GM21515 (cell line): ENCODE results near the gene MARK2.

Experiments
- ATAC-seq: cut with Tn5 transposase; IDR thresholded peaks from one replicate; pipeline ENCODE4 v1.9.1; 2021; ENCODE audit not compliant: unreplicated experiment

The MARK2 gene

DNA sequence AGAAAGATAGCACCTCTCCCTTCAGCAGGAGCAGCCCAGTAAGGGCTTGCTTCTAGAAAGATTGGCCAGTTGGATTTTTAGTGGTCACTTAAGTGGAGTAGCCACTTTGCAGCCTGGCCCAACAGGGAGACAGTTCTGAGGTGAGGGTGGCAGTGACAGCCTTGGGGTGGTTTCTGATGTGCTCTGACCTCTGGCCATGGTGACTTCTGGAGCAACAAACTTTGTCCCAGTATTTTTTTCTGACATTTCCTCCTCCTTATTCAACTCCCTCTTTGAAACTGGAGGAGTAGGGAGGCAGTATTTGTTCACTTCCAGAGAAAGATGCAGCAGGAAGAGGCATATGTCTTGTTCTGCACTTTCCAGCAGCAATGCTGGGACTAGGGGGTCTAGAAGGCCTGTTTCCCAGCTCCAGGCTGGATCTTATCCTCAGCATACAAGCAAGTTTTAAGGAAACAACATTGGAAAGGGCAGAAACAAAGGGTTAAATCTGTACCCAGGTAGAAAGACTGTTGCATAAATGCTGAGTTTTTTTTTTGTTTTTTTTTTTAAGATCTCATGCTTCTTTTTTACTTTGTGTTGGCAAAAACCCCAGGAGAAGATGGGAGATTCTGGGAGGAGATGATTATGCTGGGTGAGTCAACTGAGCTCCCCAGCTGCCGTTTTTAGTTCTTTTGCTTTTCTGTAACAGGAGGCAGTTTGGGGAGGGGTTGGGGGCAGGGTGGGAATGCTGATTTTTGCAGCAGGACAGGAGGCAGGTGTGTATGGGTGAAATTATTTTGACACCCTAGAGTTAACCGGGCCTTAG lies 40.9 kb downstream of the MARK2 start:
- ATAC-seq = no peak

DNA sequence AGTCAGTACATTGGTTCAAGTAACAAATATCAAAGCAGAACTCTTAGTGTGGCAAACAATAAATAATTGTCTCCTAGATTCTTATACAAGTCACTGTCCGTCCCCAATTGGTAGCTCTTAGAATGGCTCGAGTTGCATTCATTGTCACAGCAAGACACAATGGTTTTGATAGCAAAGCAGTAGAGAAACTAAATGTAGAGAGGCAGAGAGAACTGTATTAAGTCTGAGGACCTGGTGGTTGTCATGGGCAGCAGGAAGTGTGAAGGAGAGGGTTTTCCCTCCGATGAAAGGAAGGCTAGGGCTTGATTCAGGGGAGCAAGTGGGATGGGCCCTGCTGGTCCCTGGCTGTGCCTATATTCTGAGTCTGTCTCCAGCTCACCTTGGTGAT lies 41.5 kb downstream of the MARK2 start:
- no peak for ATAC-seq

DNA sequence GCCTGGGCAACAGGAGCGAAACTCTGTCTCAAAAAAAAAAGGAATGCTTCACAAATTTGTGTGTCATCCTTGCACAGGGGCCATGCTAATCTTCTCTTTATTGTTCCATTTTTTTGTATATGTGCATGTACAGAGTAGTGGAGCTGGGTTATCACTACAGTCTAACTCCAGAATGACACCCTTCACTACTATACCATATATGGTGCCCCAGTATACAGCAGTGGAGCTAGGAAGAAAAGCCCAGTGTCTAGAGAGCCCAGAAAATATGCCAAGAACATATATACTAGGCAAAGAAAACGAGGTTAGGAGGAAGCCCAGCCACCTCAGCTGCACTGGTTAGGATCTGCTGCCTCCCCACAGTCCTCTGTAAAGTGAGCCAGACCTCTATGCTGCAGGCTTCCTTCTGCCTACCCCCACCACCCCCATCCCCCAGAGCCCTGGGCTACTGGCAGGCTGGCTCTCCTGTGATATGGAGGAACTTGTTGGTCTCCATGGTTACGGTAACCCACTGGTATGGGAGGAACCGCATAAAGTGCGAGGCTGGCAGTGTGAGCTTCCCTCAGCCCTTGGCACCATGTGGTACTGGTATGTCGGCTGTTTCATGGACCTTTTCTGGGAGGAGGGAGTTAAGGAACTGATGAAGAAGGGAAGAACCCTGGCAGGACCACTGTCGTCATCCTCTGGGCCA lies 43.8 kb downstream of the MARK2 start:
- no peak for ATAC-seq

DNA sequence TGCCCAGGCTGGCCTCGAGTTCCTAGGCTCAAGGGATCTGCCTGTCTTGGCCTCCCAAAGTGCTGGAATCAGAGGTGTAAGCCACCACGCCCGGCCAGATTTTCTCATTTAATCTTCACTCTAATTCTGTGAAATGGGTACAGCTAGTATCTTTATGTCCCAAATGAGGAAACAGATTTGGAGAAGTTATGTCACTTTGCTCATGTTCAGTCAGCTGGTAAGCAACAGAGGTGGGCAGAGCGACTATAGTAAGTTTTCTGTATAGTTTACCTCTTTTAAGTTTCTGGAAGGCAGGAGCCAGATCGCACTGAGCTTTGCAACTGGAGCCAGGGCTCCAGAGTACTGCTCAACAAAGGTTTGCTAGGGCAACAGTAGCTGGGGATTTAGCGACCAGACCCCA lies 44.9 kb downstream of the MARK2 start:
- no peak for ATAC-seq

DNA sequence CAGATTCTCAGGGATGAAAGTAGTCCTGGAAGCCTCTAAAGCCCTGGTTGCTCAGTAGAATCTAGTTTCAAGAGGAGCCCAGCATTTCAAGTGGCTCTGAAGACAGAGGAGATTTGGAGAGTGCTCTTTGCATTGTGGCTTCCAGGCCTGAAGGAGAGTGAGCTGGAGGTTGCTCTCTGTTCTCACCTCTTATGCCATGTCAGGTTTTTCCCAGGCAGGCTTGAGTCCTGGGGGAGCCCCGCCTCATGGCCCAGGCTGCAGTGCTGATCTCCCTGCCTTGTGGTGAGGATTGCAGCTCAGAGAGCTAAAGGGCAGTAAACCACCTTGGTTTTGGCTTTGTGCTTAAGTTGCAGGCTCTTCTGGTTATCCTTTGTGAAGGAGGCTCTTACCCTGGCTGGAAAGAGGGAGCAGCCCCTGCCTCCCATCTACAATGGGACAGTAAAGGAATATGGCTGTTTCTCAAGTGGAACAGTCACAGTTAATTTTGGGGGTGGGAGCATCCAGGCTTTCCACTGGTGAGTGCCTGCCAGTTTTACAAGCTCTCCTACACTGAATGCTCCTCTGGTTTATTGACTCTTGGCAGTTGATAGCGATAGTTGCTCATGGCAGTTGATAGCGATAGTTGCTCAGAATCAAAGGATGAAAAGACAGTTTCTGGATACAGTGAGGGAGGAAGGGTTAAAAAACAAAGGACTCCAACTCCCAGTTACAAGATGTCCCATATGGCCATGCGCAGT lies 45.5 kb downstream of the MARK2 start:
- no peak for ATAC-seq

DNA sequence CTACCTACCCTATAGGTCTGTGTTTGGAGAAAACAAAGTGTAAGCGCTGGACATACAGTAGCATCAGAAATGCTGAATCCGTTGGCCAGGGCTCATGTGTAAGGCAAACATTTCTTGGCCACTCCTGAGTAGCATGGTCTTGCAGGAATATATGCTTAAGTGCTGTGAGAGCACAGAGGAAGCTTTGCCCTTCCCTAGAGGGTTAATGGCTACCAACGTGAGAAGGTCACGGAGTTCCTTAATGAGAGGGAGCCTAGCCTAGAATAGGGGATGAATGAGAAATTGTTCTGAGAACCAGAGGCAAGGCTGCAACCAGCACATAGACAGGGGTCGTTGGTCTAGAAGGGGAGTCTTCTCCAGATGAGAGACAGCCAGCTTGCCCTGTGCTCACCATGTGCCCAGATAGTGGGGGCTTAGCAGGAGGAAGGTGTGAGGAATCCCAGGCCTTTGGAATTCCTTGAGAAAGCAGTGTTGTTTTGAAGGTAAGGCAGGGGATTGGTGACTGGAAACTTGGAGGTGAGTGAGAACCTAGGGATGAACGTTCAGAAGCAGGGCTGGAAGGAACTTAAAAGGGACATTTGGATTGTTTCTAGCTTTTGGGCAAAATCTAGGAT lies 48.6 kb downstream of the MARK2 start:
- no peak for ATAC-seq

DNA sequence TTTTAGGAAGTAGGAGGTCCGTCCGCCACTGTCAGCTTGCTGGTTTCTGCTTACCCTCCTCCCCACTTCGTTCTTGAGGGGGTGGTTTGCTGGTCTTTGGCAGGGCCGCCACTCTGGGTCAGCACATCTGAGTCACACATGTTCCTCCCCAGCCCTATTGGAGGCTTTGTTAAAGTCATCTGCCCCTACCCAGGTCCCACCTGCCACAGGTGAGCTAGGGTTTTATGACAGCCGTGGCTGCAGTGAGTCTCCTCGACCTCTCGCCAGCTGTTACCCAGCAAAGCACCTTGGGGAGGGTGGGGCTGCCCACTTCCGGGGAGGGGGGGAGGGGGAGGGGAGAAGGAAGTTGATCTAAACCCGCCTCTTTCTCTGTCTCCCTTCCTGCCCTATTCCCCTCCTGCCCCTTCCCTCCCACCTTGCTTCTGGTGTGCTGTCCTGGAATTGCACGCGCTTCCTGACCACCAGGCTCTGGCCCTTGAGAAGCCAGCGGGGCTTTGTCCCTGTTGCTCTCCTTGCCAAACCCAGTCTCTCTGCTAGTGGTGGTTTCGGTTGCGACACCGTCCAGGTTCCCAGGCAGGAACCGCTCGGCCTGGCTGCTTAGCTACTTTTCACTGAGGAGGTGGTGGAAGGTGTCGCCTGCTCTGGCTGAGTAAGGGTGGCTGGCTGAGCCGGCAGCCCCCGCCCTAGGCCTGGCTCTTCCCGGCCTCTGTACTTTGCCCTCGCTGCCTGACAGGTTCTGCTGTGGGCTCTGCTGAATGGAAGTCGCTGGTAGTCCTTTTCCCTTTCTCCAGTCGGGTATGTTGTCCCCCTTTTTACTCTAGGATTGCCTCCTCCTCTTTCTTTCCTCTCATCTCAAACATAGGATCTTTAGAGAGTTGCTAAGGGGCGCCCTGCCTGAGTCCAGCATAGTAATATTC lies 49.5 kb downstream of the MARK2 start:
- ATAC-seq = peak; percentile 60

DNA sequence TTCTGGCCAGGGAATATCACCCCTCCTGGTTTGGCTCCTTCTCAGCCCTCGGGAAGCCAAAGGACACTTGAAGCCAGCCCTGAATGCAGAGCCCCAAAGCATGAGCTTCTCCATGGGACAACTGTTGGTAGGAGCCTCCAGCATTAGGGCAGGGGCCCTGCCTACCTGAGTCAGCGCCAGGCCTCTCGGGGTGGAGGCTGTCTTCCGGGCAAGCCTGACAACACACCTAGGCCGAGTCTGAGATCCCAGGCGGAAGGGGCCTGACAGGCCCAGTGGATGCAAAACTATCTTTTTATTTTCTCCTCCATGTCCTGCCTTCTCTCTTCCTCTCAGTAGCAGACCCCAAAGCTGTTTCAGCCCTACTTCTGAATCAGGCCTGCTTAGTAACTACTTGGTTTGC lies 50.4 kb downstream of the MARK2 start:
- no peak for ATAC-seq

DNA sequence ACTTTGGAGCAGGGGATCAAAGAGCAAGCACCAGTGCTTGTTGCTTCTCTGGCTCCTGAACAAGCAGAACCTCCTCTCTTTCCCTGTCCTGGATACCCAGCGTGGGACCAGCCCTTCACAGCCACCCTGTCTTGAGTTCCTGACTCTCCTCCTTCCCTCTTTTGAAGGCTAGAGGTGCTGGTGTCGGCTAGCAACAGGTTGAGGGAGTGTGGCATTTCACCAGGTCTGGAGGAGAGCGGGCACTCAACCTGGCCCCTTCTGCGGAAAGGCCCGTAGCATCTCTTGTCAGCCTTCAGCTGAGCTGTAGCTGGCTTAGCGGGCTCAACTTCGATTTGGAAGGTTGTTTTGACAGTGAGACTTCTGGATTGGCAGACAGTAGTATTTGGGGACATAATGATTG lies 51.5 kb downstream of the MARK2 start:
- ATAC-seq = no peak

DNA sequence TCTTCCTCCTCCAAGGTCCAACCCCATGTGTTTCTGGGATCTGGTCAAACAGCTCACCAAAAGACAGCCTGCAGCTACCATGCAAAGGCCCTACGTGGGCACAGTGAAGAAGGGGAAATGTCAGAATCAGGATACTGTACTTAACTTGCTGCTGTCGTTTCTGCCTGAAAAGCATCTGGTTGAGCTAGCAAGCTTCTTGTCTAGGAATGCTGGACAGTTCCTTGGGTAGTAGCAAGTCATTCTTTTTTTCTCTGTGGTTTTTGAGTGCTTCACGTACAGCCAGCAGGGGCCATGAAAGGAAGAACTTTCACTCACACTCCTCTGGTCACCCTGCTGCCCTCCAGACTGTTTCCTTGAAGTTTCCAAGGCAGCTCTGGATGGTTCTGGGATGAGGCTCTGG lies 53.3 kb downstream of the MARK2 start:
- ATAC-seq = no peak

DNA sequence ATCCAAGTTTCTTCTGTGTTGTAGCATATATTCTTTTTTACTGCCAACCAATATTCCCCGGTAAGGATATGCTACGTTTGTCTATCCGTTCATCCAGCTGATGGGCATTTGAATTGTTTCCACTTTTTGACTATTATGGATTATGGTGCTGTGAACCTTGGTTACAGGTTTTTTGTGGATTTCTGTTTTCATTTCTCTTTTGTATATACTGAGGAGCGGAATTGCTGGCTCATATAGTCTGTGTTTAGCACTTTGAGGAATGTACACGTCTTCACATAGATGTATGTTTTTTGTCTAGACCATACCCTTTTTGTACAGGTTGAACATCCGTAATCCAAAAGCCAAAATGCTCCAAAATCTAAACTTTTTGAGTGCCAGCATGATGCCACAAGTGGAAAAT lies 54.4 kb downstream of the MARK2 start:
- no peak for ATAC-seq

DNA sequence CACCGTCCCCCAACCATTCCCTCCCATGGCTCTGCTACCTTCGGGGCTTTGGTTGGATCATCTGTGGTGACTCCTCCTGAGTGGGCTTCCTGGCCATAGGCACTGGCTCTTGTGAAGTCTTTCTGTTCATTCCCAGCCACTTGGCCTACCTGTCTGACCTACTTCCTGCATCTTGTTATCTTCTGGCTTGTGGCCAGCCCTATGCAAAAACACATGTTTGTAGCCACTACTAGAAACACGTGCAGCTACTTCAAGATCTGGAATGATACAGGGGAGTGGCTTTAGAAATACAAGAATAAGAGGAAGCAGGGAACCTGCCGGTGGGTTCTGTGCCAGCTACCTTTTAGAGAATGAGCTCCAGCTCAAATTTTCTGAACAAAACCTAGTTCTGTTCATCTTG lies 57.2 kb downstream of the MARK2 start:
- no peak for ATAC-seq

DNA sequence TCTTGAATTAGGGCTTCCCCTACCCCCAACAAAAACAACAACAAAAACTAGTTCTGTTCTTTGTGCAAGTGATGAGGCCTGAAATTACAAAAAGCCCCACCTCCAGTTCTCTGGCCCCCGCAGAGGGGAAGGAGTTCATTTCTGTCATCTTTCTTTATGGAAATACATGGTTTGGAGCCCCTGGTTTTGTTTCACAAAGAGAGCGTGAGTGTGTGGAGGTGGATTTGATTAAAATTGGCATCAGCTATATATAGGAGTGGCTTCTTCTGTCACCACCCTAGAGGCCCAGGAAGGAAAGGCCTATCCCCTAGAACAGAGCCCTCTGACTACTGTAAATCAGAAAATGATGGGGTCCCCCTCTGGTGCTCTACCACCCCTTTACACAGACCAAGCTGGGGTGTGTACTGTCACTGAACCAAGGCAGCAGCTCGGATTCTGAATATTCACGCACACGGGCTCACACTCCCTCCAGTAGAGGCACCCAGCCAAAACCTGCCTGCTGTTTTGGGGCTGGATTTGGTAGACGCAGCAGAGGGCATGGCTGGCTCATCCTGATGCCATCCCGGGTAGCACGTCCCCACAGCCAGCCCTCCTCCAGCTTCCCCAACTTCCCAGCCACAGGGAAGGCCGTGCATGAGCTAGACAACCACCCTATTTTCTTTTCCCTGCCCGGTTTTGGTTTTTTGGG lies 58.7 kb downstream of the MARK2 start:
- no peak for ATAC-seq

DNA sequence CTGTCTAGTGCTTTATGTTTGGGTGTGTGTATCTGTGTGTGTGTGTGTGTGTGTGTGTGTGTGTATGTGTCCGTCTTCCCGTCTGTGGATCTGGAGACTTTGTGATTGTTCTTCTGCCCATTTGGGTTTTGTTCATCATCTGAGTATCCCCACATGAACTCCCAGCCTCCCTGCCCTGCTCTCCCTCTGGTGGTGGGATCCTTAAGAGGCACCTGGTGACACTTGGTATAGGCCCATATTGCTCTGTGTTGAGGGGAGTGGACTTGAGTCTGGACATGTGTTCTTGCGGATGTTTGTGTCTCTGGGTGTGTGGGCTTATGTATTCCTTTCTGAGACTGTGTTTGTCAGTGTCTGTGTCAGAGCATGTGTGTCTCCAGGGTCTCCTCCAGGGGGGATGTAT lies 62.8 kb downstream of the MARK2 start:
- no peak for ATAC-seq

DNA sequence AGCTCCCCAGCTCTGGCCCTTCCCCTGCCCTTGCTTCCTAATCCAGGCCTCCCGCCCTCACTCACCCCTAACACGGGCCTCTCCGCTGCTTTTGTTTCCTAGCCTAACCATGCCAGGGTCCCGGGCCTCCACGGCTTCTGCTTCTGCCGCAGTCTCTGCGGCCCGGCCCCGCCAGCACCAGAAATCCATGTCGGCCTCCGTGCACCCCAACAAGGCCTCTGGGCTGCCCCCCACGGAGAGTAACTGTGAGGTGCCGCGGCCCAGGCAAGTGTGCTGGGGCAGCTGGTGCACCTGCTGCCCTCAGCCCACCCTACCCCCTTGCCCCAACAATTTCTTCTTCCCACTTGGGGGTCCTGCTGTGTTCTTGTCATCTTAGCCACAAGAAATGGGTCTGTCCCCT lies 65.0 kb downstream of the MARK2 start:
- ATAC-seq = no peak

DNA sequence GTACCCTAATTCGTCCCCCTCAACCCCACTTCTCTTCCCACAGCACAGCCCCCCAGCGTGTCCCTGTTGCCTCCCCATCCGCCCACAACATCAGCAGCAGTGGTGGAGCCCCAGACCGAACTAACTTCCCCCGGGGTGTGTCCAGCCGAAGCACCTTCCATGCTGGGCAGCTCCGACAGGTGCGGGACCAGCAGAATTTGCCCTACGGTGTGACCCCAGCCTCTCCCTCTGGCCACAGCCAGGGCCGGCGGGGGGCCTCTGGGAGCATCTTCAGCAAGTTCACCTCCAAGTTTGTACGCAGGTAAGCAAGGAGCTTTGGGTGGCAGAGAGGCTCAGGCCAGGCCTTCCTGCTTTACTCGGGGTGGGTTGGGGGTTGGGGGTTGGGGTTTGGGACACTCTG lies 65.8 kb downstream of the MARK2 start:
- ATAC-seq = no peak

DNA sequence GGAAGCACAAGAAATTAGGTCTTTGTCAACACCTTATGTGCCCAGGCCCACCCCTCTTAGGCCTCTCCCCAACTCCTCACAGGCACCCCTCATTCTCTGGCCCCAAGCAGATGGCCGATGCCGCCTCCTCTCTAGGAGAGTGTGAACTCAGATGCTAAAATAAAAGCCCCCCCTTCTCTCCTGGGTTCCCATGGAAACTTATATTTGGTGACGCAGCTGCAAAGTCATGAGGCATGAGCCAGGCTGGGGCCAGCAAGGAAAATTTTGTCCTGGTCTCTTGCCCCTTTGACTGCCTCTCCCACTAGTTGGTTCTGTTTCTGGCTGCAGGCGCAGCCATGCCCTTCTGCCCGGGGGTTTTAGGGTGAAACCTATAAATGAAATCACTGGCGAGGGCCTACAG lies 66.3 kb downstream of the MARK2 start:
- no peak for ATAC-seq

DNA sequence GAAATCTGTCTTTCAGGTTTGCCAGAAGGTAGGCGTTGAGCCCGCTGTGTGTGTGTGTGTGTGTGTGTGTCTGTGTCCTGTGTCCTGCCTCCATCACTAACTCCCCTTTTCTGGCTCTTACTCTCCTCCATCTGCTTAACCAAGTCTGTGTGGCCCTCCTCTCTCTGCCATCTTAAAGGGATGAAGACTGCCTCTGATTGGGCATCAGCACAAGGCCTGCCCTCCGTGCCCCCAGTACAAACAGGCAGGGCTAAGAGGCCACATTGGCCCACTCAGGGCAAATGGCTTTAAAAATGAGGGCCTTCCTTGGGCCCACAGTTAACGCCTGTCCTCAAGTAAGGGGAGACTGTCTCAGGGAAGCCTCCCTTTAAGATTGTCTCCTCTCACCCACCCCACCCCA lies 67.2 kb downstream of the MARK2 start:
- no peak for ATAC-seq

DNA sequence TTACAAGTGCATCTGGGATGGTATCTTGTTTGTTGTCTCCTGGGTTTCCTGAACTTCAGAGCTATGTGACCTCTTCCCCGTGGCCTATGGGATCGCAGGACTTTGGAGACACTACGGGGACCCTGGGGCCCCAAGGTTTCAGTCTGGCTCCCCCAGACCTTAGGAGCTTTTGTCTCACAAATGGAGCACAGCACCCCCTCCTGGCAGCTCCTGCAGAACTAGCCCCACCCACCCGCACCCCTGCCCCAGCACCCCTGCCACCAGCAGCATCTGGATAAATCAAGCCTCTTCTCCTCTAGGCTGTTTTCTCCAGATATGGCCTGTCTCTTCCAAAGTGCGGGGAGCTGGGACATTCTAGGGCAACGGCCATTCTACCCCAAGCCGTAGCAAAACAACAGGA lies 67.7 kb downstream of the MARK2 start:
- ATAC-seq = no peak

DNA sequence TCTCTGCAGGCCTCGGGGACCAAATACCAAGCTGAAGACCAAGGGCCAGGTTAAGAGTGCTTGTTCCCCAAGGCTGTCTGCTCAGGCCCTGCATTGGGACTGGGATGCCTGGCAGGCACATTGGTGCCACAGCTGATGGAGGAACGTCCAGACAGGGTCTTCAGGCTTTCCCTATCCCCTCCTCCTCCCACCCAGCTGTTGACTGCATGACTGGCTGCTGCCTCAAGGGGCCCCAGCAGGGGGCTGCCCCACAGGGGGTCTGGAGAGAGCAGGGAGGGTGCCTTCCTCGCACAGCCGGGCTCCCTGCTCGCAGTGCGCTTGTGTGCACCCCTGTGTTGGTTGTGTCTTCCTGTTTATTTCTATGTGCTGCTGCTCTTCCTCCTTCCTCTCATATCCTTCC lies 68.2 kb downstream of the MARK2 start:
- no peak for ATAC-seq
